Gastrocnemius medialis (tissue), 4 donors: ENCODE data around the gene HIP1R. TPM values are rescaled to one million over a fixed set of nuclear protein-coding genes. Genes with fewer than 3 reads are reported as not detected.

Experiments used
- ATAC-seq, 2 donors: fragments of 150-250 bp; one replicate each; pipeline ENCODE4 v1.9.1; 2016
- DNase-seq, 2 donors: peaks; one replicate each; pipeline ENCODE4 v3.0.0-alpha.2; 2019
- H3K27ac ChIP-seq, 4 donors: fragments of 200-600 bp; sonication (generic); 1 replicate in 1 of 4; 2 replicates in 3 of 4; pipeline ENCODE4 v1.5.1; 2016 to 2018; ENCODE audit warnings: mild to moderate bottlenecking in 2 of 4, moderate library complexity in 1 of 4
- H3K27me3 ChIP-seq, 3 donors: fragments of 200-600 bp; sonication (generic) in 2 of 3; 1 replicate in 1 of 3; 2 replicates in 2 of 3; pipeline versions ENCODE4 v1.5.1 to v1.6.0; 2016 to 2019; ENCODE audit warnings: mild to moderate bottlenecking in 1 of 3, moderate library complexity in 1 of 3
- H3K36me3 ChIP-seq, 2 donors: fragments of 200-600 bp; sonication (generic) in 1 of 2; one replicate each; pipeline ENCODE4 v1.5.1; 2017 to 2018
- H3K4me1 ChIP-seq, 2 donors: fragments of 200-600 bp; sonication (generic) in 1 of 2; one replicate each; pipeline ENCODE4 v1.5.1; 2016 to 2017; ENCODE audit warnings: mild to moderate bottlenecking in 2 of 2
- H3K4me3 ChIP-seq, 4 donors: fragments of 200-600 bp; sonication (generic) in 3 of 4; 1 replicate in 1 of 4; 2 replicates in 3 of 4; pipeline ENCODE4 v1.5.1; 2016 to 2019; ENCODE audit warnings: mild to moderate bottlenecking in 2 of 4
- H3K9me3 ChIP-seq, 3 donors: fragments of 200-600 bp; sonication (generic) in 2 of 3; 1 replicate in 1 of 3; 2 replicates in 2 of 3; pipeline ENCODE4 v1.5.1; 2016 to 2019
- POLR2A ChIP-seq, 2 donors: fragments of 450-650 bp; IDR thresholded peaks; one replicate each; pipeline ENCODE4 v1.6.1; 2017; ENCODE audit warnings: antibody characterized with exemption in 2 of 2, mild to moderate bottlenecking in 2 of 2, moderate library complexity in 2 of 2
- in situ Hi-C, 4 donors: fragments of 200-750 bp; cut with MboI; loops; one replicate each; pipeline versions ENCODE4 v1.15.0 to v1.8.0; 2017; ENCODE audit warnings: low sequenced_read_pairs in 4 of 4
- intact Hi-C: fragments of 100-400 bp; cut with DNase I; formaldehyde crosslinking; loops from one replicate; pipeline ENCODE4 v1.15.1; 2023; ENCODE audit warnings: low total_unique reads
- total RNA-seq, 4 donors: library from RNA; depleted of rRNA; stranded (reverse); fragments of >200 nt; gene quantifications; one replicate each; pipeline versions ENCODE4 v1.1.0 to v1.2.3, GENCODE V29; 2016
- TF ChIP-seq, protein P1 (sequence below), 5 experiments: fragments of 450-650 bp in 3 of 5; fragments of 200-600 bp in 2 of 5; sonication (generic) in 2 of 5; IDR thresholded peaks in 4 of 5; conservative IDR thresholded peaks in 1 of 5; 1 replicate in 4 of 5; 2 replicates in 1 of 5; pipeline ENCODE4 v1.5.1; 2016 to 2019; ENCODE audit warnings: antibody characterized with exemption in 5 of 5, mild to moderate bottlenecking in 3 of 5, moderate library complexity in 3 of 5

Gene HIP1R
- total RNA-seq, 4 donors from 2014 or later: 9.3 to 14.8 (median 14.5) TPM

DNA sequence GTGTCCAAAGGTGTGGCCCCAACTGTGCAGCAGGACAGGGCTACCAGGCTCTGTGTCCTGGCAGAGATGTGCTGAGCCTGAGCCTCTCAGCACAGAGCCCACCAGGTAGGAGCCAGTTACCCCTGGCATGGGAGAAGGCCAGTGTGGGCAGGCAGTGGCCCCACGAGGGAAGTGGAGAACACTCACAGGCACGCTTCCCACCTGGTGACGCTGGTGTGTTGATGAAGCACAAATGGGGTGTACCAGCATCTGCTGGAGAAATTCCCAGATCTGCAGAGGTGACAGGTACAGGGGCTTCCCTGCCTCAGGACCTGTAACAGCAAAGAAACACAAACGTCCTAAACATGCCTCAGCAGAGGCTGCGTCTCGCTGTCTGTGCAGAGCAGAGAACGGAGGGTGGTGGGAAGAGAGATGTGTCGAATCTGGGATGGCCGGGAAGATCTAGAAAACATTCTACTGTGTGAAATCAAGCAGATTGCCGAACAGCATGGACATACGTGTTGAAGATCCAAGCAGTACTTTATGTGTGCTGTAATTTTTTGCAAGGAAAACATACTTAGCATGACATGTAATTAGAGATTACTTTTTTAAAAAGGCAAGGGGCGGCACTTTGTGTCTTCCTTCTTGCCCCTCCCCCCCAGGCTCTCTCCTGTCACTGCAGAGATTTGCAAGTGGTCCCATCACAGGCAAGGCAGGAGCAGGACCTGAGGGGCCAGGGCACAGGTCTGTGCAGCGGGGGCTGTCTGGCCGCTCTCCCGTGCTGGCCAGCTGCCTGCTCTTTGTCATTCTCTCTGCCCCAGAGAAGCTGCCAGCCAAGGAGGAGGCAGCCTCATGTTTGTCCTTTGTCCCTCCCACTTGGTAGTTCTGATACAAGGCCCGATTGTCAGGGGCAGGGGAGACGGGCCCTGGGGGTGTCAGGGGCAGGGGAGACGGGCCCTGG lies 17.3 kb downstream of the HIP1R start:
- Histone ChIP-seq H3K27ac (peak overlapping the region; percentile 34 to 77 (median 66)), H3K4me3 (no peak overlapping the region), H3K36me3 (no peaks in the 10 kb centered on the region), H3K9me3 (no peaks in the 10 kb centered on the region), H3K27me3 (no peaks in the 10 kb centered on the region), H3K4me1 (peaks cover 0 to 11% of the 10 kb centered on the region in 2 donors)
- no peak for DNase-seq
- intact Hi-C loops (no loop called here), in situ Hi-C loops (loop anchor here in 1 of 4 donors (10.0 kb wide), 1 partner anchor 102 kb away; no protein-coding TSS in a partner anchor)
- ATAC-seq: peak; percentile 24 to 26
- TF ChIP-seq, protein P1, sequence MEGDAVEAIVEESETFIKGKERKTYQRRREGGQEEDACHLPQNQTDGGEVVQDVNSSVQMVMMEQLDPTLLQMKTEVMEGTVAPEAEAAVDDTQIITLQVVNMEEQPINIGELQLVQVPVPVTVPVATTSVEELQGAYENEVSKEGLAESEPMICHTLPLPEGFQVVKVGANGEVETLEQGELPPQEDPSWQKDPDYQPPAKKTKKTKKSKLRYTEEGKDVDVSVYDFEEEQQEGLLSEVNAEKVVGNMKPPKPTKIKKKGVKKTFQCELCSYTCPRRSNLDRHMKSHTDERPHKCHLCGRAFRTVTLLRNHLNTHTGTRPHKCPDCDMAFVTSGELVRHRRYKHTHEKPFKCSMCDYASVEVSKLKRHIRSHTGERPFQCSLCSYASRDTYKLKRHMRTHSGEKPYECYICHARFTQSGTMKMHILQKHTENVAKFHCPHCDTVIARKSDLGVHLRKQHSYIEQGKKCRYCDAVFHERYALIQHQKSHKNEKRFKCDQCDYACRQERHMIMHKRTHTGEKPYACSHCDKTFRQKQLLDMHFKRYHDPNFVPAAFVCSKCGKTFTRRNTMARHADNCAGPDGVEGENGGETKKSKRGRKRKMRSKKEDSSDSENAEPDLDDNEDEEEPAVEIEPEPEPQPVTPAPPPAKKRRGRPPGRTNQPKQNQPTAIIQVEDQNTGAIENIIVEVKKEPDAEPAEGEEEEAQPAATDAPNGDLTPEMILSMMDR (IDR thresholded peaks at IDR 0.05 in 4 of 5, conservative IDR thresholded peaks at IDR 0.05 in 1 of 5): no peak
- no peak for TF ChIP-seq POLR2A (IDR thresholded peaks at IDR 0.05)

DNA sequence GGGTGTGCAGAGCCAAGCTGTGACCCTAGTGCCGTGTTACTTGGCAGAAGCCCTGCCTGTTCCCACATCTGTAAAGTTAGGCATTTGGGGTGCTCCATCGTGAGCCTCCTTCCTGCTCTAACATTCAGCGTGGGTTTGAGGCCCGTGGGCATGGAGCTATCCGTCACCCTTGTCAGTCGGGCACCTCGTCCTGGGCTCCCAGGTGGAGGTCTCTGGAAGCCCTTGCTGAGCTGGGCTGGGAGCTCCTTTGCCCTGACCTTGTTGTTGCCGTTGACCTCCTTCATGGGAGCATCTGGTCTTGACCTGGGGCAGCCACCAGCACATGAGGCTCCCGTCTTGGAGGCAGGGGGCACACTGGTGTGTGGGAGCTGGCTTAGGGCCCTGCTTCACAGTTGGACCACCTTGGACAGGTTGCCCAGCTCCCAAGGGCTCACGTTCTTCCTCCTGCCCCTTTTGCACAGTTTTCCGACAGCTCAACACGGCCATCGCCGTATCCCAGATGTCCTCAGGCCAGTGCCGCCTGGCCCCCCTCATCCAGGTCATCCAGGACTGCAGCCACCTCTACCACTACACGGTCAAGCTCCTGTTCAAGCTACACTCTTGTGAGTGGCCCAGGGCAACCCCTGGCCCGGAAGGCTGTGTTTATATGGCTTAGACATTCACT lies 18.5 kb downstream of the HIP1R start:
- in situ Hi-C loops (loop anchor here in 1 of 4 donors (10.0 kb wide), 1 partner anchor 101 kb away; no protein-coding TSS in a partner anchor), intact Hi-C loops (no loop called here)
- ATAC-seq (no peak), DNase-seq (no peak)
- Histone ChIP-seq H3K36me3 (no peaks in the 10 kb centered on the region), H3K4me1 (peaks cover 0 to 11% of the 10 kb centered on the region in 2 donors), H3K9me3 (no peaks in the 10 kb centered on the region), H3K27me3 (no peaks in the 10 kb centered on the region), H3K4me3 (no peak overlapping the region), H3K27ac (no peak overlapping the region)
- TF ChIP-seq POLR2A (IDR thresholded peaks at IDR 0.05): no peak

DNA sequence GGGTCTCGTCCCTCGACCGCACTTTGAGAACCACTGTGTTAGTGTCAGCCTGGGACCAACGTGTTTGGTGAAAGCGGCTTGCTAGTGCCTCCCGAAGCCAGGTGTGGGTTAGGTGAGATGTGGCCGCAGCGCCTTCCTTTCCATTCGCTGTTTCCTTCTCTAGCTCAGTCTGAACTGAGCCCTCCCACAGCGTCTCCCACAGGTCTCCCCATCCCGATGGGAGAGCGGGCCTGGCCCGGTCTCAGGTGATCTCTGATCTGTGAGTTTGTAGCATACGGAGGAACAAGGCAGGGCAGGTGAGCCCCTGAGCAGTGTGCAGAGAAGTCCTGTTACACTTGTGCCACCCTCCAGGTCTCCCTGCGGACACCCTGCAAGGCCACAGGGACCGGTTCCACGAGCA lies 19.3 kb downstream of the HIP1R start:
- ATAC-seq (no peak), DNase-seq (no peak)
- H3K27ac ChIP-seq: no peak overlapping the region
- H3K36me3 ChIP-seq: no peaks in the 10 kb centered on the region
- H3K4me3 ChIP-seq: no peak overlapping the region
- H3K9me3 ChIP-seq: no peaks in the 10 kb centered on the region
- intact Hi-C loops (no loop called here), in situ Hi-C loops (loop anchor here in 1 of 4 donors (10.0 kb wide), 1 partner anchor 100 kb away; no protein-coding TSS in a partner anchor)
- peaks cover 0 to 11% of the 10 kb centered on the region in 2 donors for H3K4me1 ChIP-seq
- TF ChIP-seq, protein P1 (IDR thresholded peaks at IDR 0.05 in 4 of 5, conservative IDR thresholded peaks at IDR 0.05 in 1 of 5): no peak
- no peak for TF ChIP-seq POLR2A (IDR thresholded peaks at IDR 0.05)
- no peaks in the 10 kb centered on the region for H3K27me3 ChIP-seq

DNA sequence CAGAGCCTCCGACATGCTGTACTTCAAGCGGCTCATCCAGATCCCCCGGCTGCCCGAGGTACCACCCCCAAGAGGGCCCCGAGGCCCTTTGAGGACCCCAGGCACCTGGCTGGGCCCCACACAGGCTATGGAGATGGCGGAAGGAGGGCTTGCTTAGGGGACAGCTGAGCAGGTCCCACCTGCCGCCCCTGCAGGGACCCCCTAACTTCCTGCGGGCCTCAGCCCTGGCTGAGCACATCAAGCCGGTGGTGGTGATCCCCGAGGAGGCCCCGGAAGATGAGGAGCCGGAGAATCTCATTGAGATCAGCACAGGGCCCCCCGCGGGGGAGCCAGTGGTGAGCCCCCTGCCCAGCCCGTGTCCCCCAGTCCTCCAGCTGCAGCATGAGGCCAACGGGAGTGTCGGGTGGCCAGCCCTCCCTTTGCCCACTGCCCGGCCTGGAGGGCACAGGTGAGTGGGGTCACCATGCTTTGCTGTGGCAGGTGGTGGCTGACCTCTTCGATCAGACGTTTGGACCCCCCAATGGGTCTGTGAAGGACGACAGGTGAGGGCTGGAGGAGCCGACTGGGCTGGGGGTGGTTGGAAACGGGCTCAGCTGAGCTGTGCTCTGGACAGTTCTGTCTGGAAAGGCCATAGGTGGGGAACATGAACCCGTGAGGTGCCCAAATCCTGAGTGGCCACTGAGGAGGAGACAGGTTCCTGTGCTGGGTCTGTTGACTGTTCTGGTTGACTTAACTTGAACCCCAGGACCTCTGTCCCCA lies 20.0 kb downstream of the HIP1R start:
- in situ Hi-C loops: loop anchor here in 3 of 4 donors (5.0 to 10.0 kb wide), 2 partner anchors 97 to 100 kb away; no protein-coding TSS in a partner anchor
- no peak overlapping the region for H3K4me3 ChIP-seq
- no peaks in the 10 kb centered on the region for H3K36me3 ChIP-seq
- H3K27me3 ChIP-seq: no peaks in the 10 kb centered on the region
- DNase-seq (no peak), ATAC-seq (no peak)
- intact Hi-C loops: no loop called here
- peaks cover under 1 to 11% of the 10 kb centered on the region in 2 donors for H3K4me1 ChIP-seq
- H3K9me3 ChIP-seq: no peaks in the 10 kb centered on the region
- no peak overlapping the region for H3K27ac ChIP-seq
- TF ChIP-seq, protein P1 (IDR thresholded peaks at IDR 0.05 in 4 of 5, conservative IDR thresholded peaks at IDR 0.05 in 1 of 5): no peak
